Ecto neural progenitor cell (in vitro differentiated cells): ENCODE results near the gene MAGI1.
A peak's percentile ranks its signal among the peaks of the same experiment; 100 is the strongest.
"Not testable (repeated sequence)": the region's sequence is repeated elsewhere in the genome, so short reads cannot be mapped to it uniquely, and the experiment has no call there.

Experiments used
- DNase-seq: peaks from one replicate; pipeline ENCODE4 v3.0.0-alpha.2; 2018; ENCODE audit warnings: low spot score

Gene MAGI1

DNA sequence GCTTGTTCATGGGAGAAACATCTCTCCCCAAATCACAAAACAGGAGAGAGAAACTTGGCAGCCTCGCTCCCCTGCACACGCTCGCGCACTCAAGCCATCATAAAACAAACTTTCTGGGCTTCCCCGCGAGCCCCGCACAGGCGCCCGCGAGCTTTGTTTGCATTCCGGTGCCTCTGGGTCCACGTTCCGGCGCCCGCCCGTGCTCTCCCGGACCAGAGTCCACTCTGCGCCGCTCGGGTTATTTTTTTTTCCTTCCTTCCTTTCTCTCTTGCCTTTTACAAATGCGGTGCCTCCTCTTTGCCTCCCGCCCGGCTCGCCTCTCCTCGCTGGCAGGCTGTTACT, 363 bp downstream of the MAGI1 start:
- no peak for DNase-seq

DNA sequence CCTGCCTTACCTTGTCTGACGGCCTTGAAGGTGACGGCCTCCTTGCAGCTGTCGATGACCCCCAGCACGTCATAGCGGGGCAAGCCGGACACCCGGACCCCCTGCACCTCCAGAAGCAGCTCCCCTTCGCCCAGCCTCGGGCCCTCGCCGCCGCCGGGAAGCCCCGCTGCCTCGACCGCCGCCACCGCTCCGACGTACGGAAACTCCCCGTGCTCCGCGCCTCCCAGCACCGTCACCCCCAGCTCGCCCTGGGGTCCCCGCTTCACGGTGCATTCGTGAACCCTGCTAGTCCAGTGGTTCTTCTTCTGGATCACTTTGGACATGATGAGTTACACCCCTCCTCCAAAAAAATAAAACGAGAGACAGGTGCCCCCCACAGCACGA, 740 bp downstream of the MAGI1 start:
- DNase-seq = peak; percentile 61

GRCh38 chr3:66037330-66037985, 1.3 kb downstream of the MAGI1 start:
- DNase-seq = peak; percentile 67

DNA sequence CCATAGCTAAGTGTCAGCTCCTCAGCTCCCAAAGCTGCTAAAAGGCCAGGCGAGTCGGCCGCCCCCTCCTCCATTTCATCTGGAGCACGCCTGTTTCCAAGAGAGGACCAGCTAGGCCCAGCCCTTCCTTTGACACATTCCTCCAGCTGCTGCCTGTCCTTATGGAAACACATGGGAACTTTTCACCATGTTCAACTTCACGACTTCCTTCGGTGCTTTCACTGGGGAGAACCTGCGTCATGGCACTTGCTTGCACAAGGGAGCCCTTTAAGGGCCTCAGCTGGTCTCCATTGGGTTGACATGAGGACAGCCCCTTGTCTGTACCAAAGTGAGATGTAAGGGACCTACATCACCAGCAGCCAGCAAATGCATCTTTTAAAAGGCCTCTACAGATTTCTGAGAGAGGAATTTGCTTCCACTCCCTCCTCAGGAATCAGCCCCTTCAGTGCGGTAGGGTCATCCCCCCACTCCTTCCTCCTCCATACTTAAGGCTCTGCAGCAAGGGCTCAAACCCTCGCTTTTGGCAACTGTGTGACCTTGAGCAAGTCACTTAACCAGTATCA, 2.1 kb downstream of the MAGI1 start:
- peak; percentile 58 for DNase-seq

GRCh38 chr3:66035763-66036477, 2.8 kb downstream of the MAGI1 start:
- no peak for DNase-seq

GRCh38 chr3:66033241-66034138, 5.2 kb downstream of the MAGI1 start:
- no peak for DNase-seq

DNA sequence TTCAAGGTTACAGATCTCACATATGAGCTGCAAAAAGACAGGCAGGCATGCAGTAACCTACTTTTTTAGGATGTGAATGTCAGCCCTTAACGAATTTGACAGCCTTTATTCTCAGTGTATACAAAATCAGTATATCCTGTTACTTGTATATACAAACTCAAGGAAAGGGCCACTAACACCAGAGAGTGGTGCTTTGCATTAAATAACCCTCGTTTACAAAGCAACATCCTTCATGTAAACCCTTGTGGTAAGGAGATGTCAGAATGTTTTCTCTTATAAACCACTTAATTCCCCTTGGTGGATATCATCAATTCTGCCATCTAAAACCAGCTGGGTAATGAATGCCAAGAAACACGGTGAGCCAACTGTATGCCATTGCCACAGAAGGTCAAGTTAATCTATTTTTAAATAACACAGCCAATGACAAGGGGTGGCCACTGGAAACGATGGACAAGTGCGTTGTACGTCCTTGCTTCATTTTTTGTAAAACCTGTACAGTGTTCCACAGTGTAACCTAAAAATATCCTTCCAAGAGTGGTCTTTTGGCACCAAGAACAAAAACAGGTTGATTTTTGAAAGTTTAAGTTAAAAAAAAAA, 7.5 kb downstream of the MAGI1 start:
- no peak for DNase-seq

- no peak for DNase-seq
Measured at GRCh38 chr3:66029443-66029842, 9.3 kb downstream of the MAGI1 start.

GRCh38 chr3:66029014-66029413, 9.7 kb downstream of the MAGI1 start:
- DNase-seq = no peak

- no peak for DNase-seq
Measured at GRCh38 chr3:66028457-66028856, 10.3 kb downstream of the MAGI1 start.

GRCh38 chr3:66027099-66027498, 11.6 kb downstream of the MAGI1 start:
- DNase-seq = not testable (repeated sequence)

DNA sequence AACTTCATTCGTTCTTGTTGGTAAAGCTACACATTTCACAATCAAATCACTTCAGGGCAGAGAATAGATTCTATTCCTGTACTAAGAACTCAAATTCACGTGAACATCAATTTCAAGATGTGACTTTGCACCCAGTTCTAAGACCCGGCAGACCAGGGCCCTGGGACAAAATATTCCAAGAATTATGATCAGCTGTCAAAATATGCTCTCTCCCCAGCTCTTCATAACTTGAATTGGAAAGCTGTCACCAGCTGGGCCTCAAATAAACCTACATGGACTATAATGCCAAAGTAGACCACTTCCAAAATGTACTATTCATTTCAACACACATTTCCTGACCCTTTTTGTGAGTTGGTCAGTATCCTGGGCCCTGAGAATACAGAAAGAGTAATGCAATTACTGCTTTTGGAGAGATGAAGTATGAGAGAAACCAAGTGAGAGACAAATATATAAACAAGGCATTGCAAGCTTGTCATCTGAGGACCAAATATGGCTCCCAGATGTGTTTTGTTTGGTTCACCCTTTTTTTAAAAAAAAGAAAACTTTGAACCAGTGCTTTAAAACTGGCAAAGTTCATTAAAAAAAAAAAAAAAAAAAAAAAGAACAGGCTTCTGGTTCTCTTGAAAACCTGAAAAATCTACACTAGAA, 14.9 kb downstream of the MAGI1 start:
- DNase-seq = no peak

GRCh38 chr3:66023229-66023628, 15.5 kb downstream of the MAGI1 start:
- DNase-seq = no peak

- no peak for DNase-seq
Measured at GRCh38 chr3:66021731-66022131, 17.0 kb downstream of the MAGI1 start.

DNA sequence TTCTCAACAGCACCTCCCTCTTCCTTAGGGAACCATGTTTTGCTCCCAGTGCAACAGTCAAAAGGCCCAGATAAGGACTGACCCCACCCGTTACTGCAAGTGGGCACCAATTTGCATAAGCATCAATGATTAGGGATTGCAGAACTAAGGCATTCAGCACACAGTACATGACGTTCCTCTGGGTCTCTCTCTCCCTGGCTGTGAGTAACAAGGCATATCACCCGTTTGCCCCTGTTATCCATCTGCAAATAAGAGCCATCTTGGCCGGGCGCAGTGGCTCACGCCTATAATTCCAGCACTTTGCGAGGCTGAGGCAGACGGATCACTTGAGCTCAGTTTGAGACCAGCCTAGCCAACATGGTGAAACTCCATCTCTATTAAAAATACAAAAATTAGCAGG, 18.8 kb downstream of the MAGI1 start:
- DNase-seq = no peak

DNA sequence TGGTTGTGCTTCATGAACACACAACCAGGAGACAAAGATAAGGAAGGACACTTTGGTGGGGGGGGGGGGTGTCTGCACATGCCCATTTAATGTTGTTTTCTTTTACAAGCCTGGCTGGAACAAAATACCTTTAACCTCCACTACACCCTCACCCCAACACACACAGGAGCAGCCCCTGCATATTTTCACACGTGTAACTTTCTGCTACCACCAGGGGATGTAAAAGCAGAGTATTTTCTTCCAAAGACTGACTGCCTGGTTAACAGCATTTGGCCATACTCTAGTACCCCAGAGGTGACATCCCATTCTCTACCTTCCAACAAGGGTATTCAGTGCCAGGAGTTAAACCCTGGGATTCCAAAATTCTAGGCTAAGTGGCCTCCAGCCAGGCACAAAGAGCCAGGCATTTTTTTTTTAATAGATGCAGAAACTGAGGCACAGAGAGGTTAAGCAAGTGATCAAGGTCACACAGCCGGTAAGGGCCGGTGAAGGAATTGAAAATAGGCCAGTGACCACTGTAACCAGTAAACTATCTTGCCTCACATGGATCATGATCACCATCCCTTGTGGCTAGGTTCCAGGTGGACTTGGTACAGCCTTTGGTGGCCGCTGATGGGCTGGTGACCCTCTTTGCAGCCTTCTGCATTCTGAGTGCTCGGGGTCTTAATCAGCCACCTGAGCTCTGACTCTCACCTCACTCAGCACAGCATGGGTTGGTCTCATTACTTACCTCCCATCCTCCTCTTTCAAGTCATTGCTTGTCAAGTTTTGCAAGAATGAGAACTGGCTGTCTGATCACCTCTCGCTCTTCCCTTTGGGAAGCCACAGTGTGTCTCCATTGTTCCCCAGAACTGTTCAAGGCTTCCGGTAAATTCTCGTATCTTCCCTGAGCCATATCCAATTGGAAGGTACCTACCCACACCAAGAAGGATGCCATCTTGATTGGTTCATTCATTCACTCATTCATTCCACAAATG, 20.4 kb downstream of the MAGI1 start:
- no peak for DNase-seq

- no peak for DNase-seq
Measured at GRCh38 chr3:66017591-66017990, 21.1 kb downstream of the MAGI1 start.

DNA sequence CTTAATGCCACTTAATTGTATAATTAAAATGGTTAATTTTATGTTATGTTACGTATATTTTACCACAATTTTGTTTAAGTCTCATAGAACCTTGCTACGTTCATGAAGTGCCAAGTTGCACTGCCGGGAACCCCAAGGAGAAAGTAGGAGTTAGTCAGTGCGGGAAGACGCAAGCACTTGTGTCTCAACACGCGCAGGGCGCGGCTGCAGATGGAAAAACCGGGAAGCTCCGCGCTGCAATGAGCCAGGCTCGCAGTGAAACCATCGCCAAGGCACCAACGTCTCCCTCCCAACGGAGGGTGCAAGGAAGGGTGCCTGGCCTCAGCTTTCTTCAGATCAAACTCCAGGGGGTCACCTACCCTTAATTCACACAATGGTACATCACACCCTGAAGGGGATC, 21.6 kb downstream of the MAGI1 start:
- no peak for DNase-seq

DNA sequence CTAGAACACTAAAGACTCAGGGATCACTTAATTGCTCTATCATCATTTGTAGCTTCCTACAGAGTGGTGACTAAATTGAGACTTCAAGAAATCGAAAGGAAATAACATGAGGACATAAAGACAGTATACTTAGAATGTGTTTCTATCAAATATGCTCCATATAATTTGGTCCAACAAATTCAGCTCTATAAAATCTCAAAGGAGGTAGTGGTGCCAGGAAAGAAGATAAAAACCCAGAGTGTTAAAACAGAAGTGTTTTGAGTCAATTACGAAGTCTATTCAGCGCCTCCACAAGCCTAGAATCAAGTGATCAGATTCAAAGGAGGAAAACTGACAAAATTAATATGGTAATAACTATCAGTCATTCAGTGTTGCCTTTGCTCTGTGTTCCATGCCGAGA, 22.9 kb downstream of the MAGI1 start:
- no peak for DNase-seq

DNA sequence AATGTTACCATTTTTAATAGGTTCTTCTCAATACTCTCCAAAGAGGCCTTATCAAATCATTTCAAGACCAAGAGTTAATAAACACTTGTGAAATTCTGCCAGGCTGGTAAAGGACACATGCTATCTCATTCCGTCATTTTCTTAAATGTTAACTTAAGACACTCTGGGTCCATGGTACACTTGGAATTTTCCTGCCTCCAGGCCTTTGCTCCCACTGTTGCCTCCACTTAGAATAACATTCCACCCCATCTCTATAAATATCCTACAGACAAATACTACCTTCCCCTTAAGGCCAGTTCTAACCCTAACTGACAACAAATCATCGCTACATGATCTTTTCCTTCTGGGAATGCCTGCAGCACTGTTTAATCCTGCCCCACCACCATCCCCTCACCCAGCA, 24.1 kb downstream of the MAGI1 start:
- DNase-seq = no peak

DNA sequence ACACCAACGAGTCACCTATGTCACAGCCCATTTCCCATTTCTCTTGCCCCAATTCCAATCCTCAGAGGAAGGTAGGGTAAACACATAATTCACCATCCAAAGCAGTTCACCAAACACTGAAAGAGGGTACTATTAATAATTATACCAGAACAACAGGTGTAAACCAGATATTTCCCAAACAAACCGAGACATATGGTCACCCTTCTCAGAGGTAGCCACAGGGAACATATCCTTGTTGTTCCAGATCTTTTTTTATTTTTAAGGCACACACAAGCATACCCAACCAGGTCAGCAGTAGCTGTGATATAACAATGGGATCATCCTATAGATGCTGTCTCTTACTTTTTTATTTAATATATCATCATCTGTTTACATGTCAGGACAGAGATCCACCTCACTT, 24.7 kb downstream of the MAGI1 start:
- no peak for DNase-seq
